GM12878 (cell line): Measurements from ENCODE around the gene SEC23IP. TPM values are rescaled to one million over a fixed set of nuclear protein-coding genes. Genes with fewer than 3 reads are reported as not detected.
A peak's percentile ranks its signal among the peaks of the same experiment; 100 is the strongest.

Experiments
- ATAC-seq: fragments of 200-7000 bp; cut with Tn5 transposase; 3 replicates; pipeline ENCODE4 v1.9.1; 2020; ENCODE audit warnings: mild to moderate bottlenecking, moderate library complexity
- BruUV-seq: library from RNA; stranded (reverse); fragments of 400-500 nt; replicated peaks from 2 replicates; lab custom pipeline; 2021; lab: Mats Ljungman, UMichigan
- CTCF ChIA-PET: fragments of 300-600 bp; sonication (Branson Sonifier 250); formaldehyde crosslinking; extraction: SDS; loops from one replicate; lab custom pipeline; 2021; ENCODE audit warnings: inconsistent platforms; lab: Yijun Ruan, JAX
- POLR2A ChIA-PET: fragments of 350-600 bp; formaldehyde crosslinking; extraction: SDS; loops from one replicate; lab custom pipeline; 2021; ENCODE audit warnings: inconsistent platforms; lab: Charles Lee
- RAD21 ChIA-PET: fragments of 300-600 bp; sonication (Branson Sonifier 250); formaldehyde crosslinking; loops from one replicate; lab custom pipeline; 2023; ENCODE audit warnings: antibody characterized with exemption; ENCODE audit not compliant: unreplicated experiment; lab: Charles Lee
- SMC1A ChIA-PET: fragments of 300-600 bp; sonication (Branson Sonifier 250); formaldehyde crosslinking; loops from one replicate; lab custom pipeline; 2023; ENCODE audit not compliant: unreplicated experiment, uncharacterized antibody; lab: Charles Lee
- DNase-seq: peaks from one replicate; pipeline ENCODE4 v3.0.0-alpha.2; 2011; ENCODE audit warnings: low read depth, low spot score
- FAIRE-seq: peaks from 3 replicates; lab custom pipeline; 2011; peaks lifted over from hg19 to GRCh38; lab: Jason Lieb, UNC
- H2AFZ ChIP-seq: 2 replicates; pipeline ENCODE4 v1.6.0; 2011; ENCODE audit warnings: low read depth, low read length, control low read depth; ENCODE audit not compliant: control insufficient read depth
- H3K27ac ChIP-seq: 2 replicates; pipeline ENCODE4 v1.5.1; 2011; ENCODE audit warnings: control low read depth; ENCODE audit not compliant: control insufficient read depth, insufficient read depth
- H3K27me3 ChIP-seq, 2 experiments: replicated peaks in 1 of 2; 2 replicates each; pipeline versions ENCODE4 v1.6.0 to v1.6.1; 2011; ENCODE audit warnings: low read length in 1 of 2; ENCODE audit not compliant: control insufficient read depth in 2 of 2, insufficient read depth in 2 of 2
- H3K36me3 ChIP-seq, 2 experiments: 2 replicates each; pipeline ENCODE4 v1.5.1; 2011; ENCODE audit warnings: low read length in 1 of 2; ENCODE audit not compliant: control insufficient read depth in 2 of 2, insufficient read depth in 2 of 2
- H3K4me1 ChIP-seq: 2 replicates; pipeline ENCODE4 v1.6.1; 2011; ENCODE audit warnings: mild to moderate bottlenecking, low read length, moderate library complexity, mixed read lengths; ENCODE audit not compliant: control insufficient read depth, insufficient read depth
- H3K4me2 ChIP-seq: 2 replicates; pipeline ENCODE4 v1.6.0; 2011; ENCODE audit warnings: control low read depth; ENCODE audit not compliant: control insufficient read depth, insufficient read depth
- H3K4me3 ChIP-seq: fragments of 200-600 bp; sonication (generic); 2 replicates; pipeline ENCODE4 v1.5.1; 2016
- H3K79me2 ChIP-seq: 2 replicates; pipeline ENCODE4 v1.6.0; 2011; ENCODE audit warnings: low read length; ENCODE audit not compliant: control insufficient read depth, insufficient read depth
- H3K9ac ChIP-seq: 2 replicates; pipeline ENCODE4 v1.8.0; 2011; ENCODE audit warnings: low read length, control low read depth, mixed read lengths; ENCODE audit not compliant: control insufficient read depth, insufficient read depth
- H3K9me3 ChIP-seq: replicated peaks from 3 replicates; pipeline ENCODE4 v1.5.1; 2011; ENCODE audit warnings: mild to moderate bottlenecking, low read length; ENCODE audit not compliant: control insufficient read depth, insufficient read depth
- H4K20me1 ChIP-seq: 2 replicates; pipeline ENCODE4 v1.6.0; 2011; ENCODE audit not compliant: control insufficient read depth, insufficient read depth
- ATF7 ChIP-seq: fragments of 450-650 bp; IDR thresholded peaks from 2 replicates; pipeline ENCODE4 v1.6.1; 2016; ENCODE audit warnings: low read depth, mild to moderate bottlenecking
- CBFB ChIP-seq: IDR thresholded peaks from 2 replicates; pipeline ENCODE4 v1.6.1; 2016; ENCODE audit warnings: antibody characterized with exemption, low read depth
- CREB1 ChIP-seq: IDR thresholded peaks from 2 replicates; pipeline ENCODE4 v1.6.1; 2012; ENCODE audit warnings: low read depth, mild to moderate bottlenecking, inconsistent platforms
- POLR2A ChIP-seq: IDR thresholded peaks from 2 replicates; pipeline ENCODE4 v1.6.1; 2011; ENCODE audit warnings: low read depth, mild to moderate bottlenecking, low read length
- POLR2AphosphoS5 ChIP-seq: IDR thresholded peaks from 2 replicates; pipeline ENCODE4 v1.6.1; 2011; ENCODE audit warnings: mild to moderate bottlenecking, low read length, inconsistent platforms
- RCOR1 ChIP-seq: conservative IDR thresholded peaks from 2 replicates; pipeline ENCODE4 v1.6.1; 2012; ENCODE audit warnings: low read depth, low read length, improper control_type of control experiment
- TAF1 ChIP-seq: IDR thresholded peaks from 2 replicates; pipeline ENCODE4 v1.6.1; 2011; ENCODE audit warnings: mild to moderate bottlenecking, low read depth, low read length, borderline replicate concordance
- WRNIP1 ChIP-seq: IDR thresholded peaks from 2 replicates; pipeline ENCODE4 v1.6.1; 2011; ENCODE audit warnings: low read depth, low read length, improper control_type of control experiment, borderline replicate concordance
- WGBS: methylation state at CpG from one replicate; pipeline ENCODE4 v1.1.6; 2016; ENCODE audit warnings: low lambda C conversion rate; ENCODE audit not compliant: insufficient replicate concordance, insufficient coverage; ENCODE audit errors: missing lambda C conversion rate; 5-methylcytosine and 5-hydroxymethylcytosine counted together
- in situ Hi-C: fragments of 300-500 bp; cut with MboI; formaldehyde crosslinking; loops from 9 replicates; pipeline ENCODE4 v1.14.3; 2018; ENCODE audit warnings: mixed read lengths
- intact Hi-C: fragments of 100-400 bp; cut with micrococcal nuclease; formaldehyde crosslinking; loops from one replicate; pipeline ENCODE4 v1.14.2; 2022; ENCODE audit not compliant: unreplicated experiment
- polyA plus RNA-seq, 11 experiments: library from polyadenylated mRNA; depleted of rRNA in 4 of 11; unstranded in 6 of 11; stranded (reverse) in 5 of 11; fragments of >200 nt; fragmentation: Nextera tagmentation in 4 of 11; fragmentation: Illumina TruSeq in 1 of 11; extraction: Ambion mirVana in 4 of 11; extraction: Trizol in 1 of 11; gene quantifications; 1 replicate in 1 of 11; 2 replicates in 10 of 11; pipeline versions ENCODE4 v1.2.1 to v1.2.3, GENCODE V29; 2011 to 2016; ENCODE audit warnings: inconsistent platforms in 2 of 11, missing spikeins in 2 of 11, low read depth in 1 of 11
- total RNA-seq, 4 experiments: library from RNA; depleted of rRNA in 3 of 4; stranded (reverse); fragments of >200 nt in 3 of 4; fragmentation: Illumina TruSeq in 1 of 4; extraction: Trizol in 1 of 4; gene quantifications; 2 replicates each; pipeline versions ENCODE4 v1.2.1 to v1.2.3, GENCODE V29; 2013 to 2021
- TF ChIP-seq, protein P1 (sequence below), 3 experiments: IDR thresholded peaks in 2 of 3; conservative IDR thresholded peaks in 1 of 3; 2 replicates each; pipeline ENCODE4 v1.5.1; 2011; ENCODE audit warnings: low read depth in 3 of 3, low read length in 3 of 3, mild to moderate bottlenecking in 3 of 3, control low read depth in 2 of 3, moderate library complexity in 2 of 3, inconsistent platforms in 1 of 3, mixed read lengths in 1 of 3; ENCODE audit not compliant: control insufficient read depth in 2 of 3, insufficient read depth in 1 of 3; ENCODE audit errors: extremely low read depth in 1 of 3
- TF ChIP-seq, protein P2 (sequence below): fragments of 450-650 bp; formaldehyde crosslinking; IDR thresholded peaks from 2 replicates; pipeline ENCODE4 v1.4.0; 2020; ENCODE audit warnings: mild to moderate bottlenecking, moderate library complexity
- TF ChIP-seq, protein P3 (sequence below): fragments of 150-350 bp; IDR thresholded peaks from 2 replicates; pipeline ENCODE4 v1.6.1; 2014; ENCODE audit warnings: mild to moderate bottlenecking, low read depth, low read length
- TF ChIP-seq, protein P4 (sequence below): fragments of 450-650 bp; IDR thresholded peaks from 2 replicates; pipeline ENCODE4 v1.6.1; 2018; ENCODE audit warnings: borderline replicate concordance, mild to moderate bottlenecking; ENCODE audit not compliant: partially characterized antibody

Gene SEC23IP
- total and polyA plus RNA-seq, 10 of the 15 experiments (the other 5 are each of a cell fraction or from before 2014, with no cell fraction given), result 15.1 to 82.5 (median 36.0) TPM

DNA sequence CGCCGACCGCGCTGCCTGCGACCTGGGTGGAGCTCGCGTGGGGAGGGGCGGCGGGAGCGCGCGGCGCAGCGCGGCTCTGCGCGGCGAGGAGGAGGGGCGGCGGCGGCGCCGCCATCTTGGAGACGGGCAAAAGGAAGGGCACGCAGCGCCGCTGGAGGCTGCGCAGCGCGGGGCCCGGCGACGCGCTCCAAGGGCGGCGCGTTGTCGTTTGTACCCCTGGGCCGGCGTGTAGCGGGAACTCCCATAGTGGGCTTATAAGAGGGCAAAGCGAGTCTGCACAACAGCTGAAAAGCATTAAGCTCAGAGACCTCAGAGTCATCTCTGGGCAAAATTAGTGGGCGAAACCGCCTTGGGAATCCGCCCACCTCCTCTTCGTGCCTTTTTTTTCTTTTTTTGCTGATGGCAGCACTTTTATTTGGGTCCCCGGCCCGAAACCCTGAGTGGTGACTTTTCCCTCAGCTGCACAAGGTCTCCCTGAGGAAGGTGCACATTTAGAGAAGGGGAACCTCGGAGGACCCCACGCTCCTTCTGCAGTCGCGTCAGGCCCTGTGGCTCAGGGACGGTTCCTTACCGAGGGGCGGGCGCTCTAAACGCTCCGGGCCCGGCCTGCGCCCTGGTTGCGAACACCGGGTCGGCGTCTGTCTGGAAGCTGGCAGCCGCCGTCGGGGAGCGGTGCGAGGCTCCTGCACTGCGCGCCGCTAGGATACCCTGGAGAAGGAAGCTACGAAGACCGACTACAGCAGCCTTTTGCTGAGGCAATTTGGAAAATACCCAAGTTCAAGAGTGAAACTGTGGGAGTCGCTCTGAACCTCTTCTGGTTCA is 19.5 kb upstream of the SEC23IP start:
- Histone ChIP-seq H3K79me2 (peaks cover 43% of the 10 kb centered on the region), H4K20me1 (no peaks in the 10 kb centered on the region), H2AFZ (peak overlapping the region; percentile 96), H3K4me1 (peaks cover 9% of the 10 kb centered on the region), H3K4me2 (peak overlapping the region; percentile 94), H3K9ac (peak overlapping the region; percentile 84), H3K4me3 (peak overlapping the region; percentile 85), H3K36me3 (no peaks in the 10 kb centered on the region), H3K27me3 (no peaks in the 10 kb centered on the region), H3K9me3 (no peaks in the 10 kb centered on the region), H3K27ac (peak overlapping the region; percentile 83)
- RAD21 ChIA-PET, result interaction anchor here (0.8 to 5.5 kb wide), 12 partner anchors 10 to 464 kb away, joined by 3 to 54 read pairs (median 7); partner anchors contain the start of genes INPP5F and SEC23IP
- peak; percentile 93 for ATAC-seq
- 1% methylated on average over 75 of the region's 75 CpGs for WGBS
- in situ Hi-C loops (no loop called here), intact Hi-C loops (loop anchor here (1.0 to 5.0 kb wide), 2 partner anchors 19 to 276 kb away; partner anchors contain the start of genes SEC23IP and TIAL1)
- CTCF ChIA-PET, result interaction anchor here (0.7 to 5.9 kb wide), 12 partner anchors 9 to 551 kb away, joined by 3 to 85 read pairs (median 4); partner anchors contain the start of gene SEC23IP
- TSS peak; percentile 92 for BruUV-seq
- DNase-seq, result peak; percentile 49
- POLR2A ChIA-PET, result interaction anchor here (0.5 to 5.0 kb wide), 15 partner anchors 9 to 791 kb away, joined by 3 to 69 read pairs (median 4); partner anchors contain the start of genes INPP5F and SEC23IP
- SMC1A ChIA-PET, result interaction anchor here (0.6 to 2.4 kb wide), 10 partner anchors 10 to 464 kb away, joined by 3 to 11 read pairs (median 6); partner anchors contain the start of gene SEC23IP
- peak; percentile 75 for FAIRE-seq
- TF ChIP-seq ATF7, result no peak
- TF ChIP-seq, protein P1, sequence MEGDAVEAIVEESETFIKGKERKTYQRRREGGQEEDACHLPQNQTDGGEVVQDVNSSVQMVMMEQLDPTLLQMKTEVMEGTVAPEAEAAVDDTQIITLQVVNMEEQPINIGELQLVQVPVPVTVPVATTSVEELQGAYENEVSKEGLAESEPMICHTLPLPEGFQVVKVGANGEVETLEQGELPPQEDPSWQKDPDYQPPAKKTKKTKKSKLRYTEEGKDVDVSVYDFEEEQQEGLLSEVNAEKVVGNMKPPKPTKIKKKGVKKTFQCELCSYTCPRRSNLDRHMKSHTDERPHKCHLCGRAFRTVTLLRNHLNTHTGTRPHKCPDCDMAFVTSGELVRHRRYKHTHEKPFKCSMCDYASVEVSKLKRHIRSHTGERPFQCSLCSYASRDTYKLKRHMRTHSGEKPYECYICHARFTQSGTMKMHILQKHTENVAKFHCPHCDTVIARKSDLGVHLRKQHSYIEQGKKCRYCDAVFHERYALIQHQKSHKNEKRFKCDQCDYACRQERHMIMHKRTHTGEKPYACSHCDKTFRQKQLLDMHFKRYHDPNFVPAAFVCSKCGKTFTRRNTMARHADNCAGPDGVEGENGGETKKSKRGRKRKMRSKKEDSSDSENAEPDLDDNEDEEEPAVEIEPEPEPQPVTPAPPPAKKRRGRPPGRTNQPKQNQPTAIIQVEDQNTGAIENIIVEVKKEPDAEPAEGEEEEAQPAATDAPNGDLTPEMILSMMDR (IDR thresholded peaks at IDR 0.05 in 2 of 3, conservative IDR thresholded peaks at IDR 0.05 in 1 of 3; ENCODE audit: control insufficient read depth in 2 of 3, extremely low read depth in 1 of 3, insufficient read depth in 1 of 3, low read depth in 3 of 3, low read length in 3 of 3), result 0 out of 6 replicates have a peak, but pooled peaks of 1 of the 3 experiments have one; percentile 4
- no peak for TF ChIP-seq CBFB
- TF ChIP-seq TAF1, result peak; percentile 86
- TF ChIP-seq, protein P2, sequence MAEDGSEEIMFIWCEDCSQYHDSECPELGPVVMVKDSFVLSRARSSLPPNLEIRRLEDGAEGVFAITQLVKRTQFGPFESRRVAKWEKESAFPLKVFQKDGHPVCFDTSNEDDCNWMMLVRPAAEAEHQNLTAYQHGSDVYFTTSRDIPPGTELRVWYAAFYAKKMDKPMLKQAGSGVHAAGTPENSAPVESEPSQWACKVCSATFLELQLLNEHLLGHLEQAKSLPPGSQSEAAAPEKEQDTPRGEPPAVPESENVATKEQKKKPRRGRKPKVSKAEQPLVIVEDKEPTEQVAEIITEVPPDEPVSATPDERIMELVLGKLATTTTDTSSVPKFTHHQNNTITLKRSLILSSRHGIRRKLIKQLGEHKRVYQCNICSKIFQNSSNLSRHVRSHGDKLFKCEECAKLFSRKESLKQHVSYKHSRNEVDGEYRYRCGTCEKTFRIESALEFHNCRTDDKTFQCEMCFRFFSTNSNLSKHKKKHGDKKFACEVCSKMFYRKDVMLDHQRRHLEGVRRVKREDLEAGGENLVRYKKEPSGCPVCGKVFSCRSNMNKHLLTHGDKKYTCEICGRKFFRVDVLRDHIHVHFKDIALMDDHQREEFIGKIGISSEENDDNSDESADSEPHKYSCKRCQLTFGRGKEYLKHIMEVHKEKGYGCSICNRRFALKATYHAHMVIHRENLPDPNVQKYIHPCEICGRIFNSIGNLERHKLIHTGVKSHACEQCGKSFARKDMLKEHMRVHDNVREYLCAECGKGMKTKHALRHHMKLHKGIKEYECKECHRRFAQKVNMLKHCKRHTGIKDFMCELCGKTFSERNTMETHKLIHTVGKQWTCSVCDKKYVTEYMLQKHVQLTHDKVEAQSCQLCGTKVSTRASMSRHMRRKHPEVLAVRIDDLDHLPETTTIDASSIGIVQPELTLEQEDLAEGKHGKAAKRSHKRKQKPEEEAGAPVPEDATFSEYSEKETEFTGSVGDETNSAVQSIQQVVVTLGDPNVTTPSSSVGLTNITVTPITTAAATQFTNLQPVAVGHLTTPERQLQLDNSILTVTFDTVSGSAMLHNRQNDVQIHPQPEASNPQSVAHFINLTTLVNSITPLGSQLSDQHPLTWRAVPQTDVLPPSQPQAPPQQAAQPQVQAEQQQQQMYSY (CRISPR knock-in tag), result no peak
- TF ChIP-seq POLR2A, result peak; percentile 70
- no peak for TF ChIP-seq WRNIP1
- TF ChIP-seq, protein P3, sequence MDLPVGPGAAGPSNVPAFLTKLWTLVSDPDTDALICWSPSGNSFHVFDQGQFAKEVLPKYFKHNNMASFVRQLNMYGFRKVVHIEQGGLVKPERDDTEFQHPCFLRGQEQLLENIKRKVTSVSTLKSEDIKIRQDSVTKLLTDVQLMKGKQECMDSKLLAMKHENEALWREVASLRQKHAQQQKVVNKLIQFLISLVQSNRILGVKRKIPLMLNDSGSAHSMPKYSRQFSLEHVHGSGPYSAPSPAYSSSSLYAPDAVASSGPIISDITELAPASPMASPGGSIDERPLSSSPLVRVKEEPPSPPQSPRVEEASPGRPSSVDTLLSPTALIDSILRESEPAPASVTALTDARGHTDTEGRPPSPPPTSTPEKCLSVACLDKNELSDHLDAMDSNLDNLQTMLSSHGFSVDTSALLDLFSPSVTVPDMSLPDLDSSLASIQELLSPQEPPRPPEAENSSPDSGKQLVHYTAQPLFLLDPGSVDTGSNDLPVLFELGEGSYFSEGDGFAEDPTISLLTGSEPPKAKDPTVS, result no peak
- TF ChIP-seq POLR2AphosphoS5, result peak; percentile 71; the same call in 1 of the 2 replicates
- no peak for TF ChIP-seq RCOR1
- TF ChIP-seq, protein P4, sequence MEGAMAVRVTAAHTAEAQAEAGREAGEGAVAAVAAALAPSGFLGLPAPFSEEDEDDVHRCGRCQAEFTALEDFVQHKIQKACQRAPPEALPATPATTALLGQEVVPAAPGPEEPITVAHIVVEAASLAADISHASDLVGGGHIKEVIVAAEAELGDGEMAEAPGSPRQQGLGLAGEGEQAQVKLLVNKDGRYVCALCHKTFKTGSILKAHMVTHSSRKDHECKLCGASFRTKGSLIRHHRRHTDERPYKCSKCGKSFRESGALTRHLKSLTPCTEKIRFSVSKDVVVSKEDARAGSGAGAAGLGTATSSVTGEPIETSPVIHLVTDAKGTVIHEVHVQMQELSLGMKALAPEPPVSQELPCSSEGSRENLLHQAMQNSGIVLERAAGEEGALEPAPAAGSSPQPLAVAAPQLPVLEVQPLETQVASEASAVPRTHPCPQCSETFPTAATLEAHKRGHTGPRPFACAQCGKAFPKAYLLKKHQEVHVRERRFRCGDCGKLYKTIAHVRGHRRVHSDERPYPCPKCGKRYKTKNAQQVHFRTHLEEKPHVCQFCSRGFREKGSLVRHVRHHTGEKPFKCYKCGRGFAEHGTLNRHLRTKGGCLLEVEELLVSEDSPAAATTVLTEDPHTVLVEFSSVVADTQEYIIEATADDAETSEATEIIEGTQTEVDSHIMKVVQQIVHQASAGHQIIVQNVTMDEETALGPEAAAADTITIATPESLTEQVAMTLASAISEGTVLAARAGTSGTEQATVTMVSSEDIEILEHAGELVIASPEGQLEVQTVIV, result no peak
- TF ChIP-seq CREB1, result peak; percentile 84
